GM10266 (cell line): ENCODE results near the gene SERPINE1.

ENCODE experiments used
- DNase-seq: peaks from one replicate; pipeline ENCODE4 v3.0.0; 2012; ENCODE audit errors: extremely low spot score
- CTCF ChIP-seq: IDR thresholded peaks from 2 replicates; pipeline ENCODE4 v1.5.1; 2012; ENCODE audit warnings: mild to moderate bottlenecking, low read depth; ENCODE audit not compliant: control insufficient read depth, insufficient read depth; ENCODE audit errors: missing control alignments

Gene SERPINE1

GRCh38 chr7:101175664-101176063, 48.8 kb downstream of the SERPINE1 start:
- no peak for TF ChIP-seq CTCF
- DNase-seq, result no peak

- no peak for DNase-seq
- TF ChIP-seq CTCF, result no peak
Observed at GRCh38 chr7:101177644-101178043, 50.7 kb downstream of the SERPINE1 start.

GRCh38 chr7:101179117-101179516, 52.2 kb downstream of the SERPINE1 start:
- no peak for TF ChIP-seq CTCF

GRCh38 chr7:101179713-101180112, 52.8 kb downstream of the SERPINE1 start:
- no peak for TF ChIP-seq CTCF
- DNase-seq, result no peak

More at GRCh38 chr7:101179117-101179516, 52.2 kb downstream of the SERPINE1 start:
- DNase-seq, result no peak

GRCh38 chr7:101180130-101180755, 53.3 kb downstream of the SERPINE1 start, which contains the start of gene NAT16:
Gene NAT16, minus strand, starts transcription at chr7:101180293. Its CDS starts 5,486 bp downstream, at chr7:101174807.
- DNase-seq, result no peak
- no peak for TF ChIP-seq CTCF

- no peak for DNase-seq
- TF ChIP-seq CTCF, result no peak
Observed at GRCh38 chr7:101185258-101185839, 58.4 kb downstream of the SERPINE1 start.

GRCh38 chr7:101186194-101186593, 59.3 kb downstream of the SERPINE1 start:
- no peak for DNase-seq
- no peak for TF ChIP-seq CTCF
